WERI-Rb-1 (cell line): Measurements from ENCODE around the gene VTA1.

Source experiments
- DNase-seq: peaks from one replicate; pipeline ENCODE4 v3.0.0-alpha.2; 2020
- H3K27ac ChIP-seq: fragments of 250-450 bp; sonication (Bioruptor Pico); 2 replicates; pipeline ENCODE4 v1.5.1; 2020; ENCODE audit warnings: mild to moderate bottlenecking, moderate library complexity
- H3K27me3 ChIP-seq: fragments of 250-450 bp; sonication (Bioruptor Pico); 2 replicates; pipeline ENCODE4 v1.5.1; 2021; ENCODE audit warnings: mild to moderate bottlenecking, low read depth, moderate library complexity; ENCODE audit not compliant: insufficient read depth, severe bottlenecking
- H3K36me3 ChIP-seq: fragments of 250-450 bp; sonication (Bioruptor Pico); 2 replicates; pipeline ENCODE4 v1.5.1; 2020; ENCODE audit warnings: mild to moderate bottlenecking, moderate library complexity
- H3K4me3 ChIP-seq: 2 replicates; pipeline ENCODE4 v1.5.1; 2011; ENCODE audit warnings: low read depth, mild to moderate bottlenecking, control low read depth, low read length
- H3K9me3 ChIP-seq: fragments of 250-450 bp; sonication (Bioruptor Pico); 2 replicates; pipeline ENCODE4 v1.5.1; 2021; ENCODE audit warnings: mild to moderate bottlenecking, moderate library complexity; ENCODE audit not compliant: severe bottlenecking
- TF ChIP-seq, protein P1 (sequence below): IDR thresholded peaks from 2 replicates; pipeline ENCODE4 v1.5.1; 2011; ENCODE audit warnings: low read depth, mild to moderate bottlenecking, control low read depth, inconsistent platforms, low read length

VTA1 gene

DNA sequence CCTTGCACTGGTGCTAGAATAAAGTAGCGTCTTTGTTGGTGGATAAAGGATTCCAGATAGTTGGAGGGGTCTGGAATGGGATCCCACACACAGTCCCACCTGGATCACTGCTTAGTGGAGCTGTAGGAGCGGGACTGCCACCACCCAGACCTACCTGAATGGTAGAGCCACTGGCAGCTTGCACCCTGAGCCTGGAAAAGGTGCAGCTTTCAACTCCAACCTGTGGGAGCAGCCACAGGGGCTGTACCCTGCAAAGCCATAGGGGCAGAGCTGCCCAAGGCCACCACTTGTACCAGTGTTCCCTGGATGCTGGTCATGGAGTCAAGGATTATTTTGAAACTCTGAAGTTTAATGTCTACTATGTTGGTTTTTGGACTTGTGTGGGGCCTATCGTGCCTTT, 26.9 kb downstream of the VTA1 start:
- H3K36me3 ChIP-seq, result peaks cover 24% of the 10 kb centered on the region

DNA sequence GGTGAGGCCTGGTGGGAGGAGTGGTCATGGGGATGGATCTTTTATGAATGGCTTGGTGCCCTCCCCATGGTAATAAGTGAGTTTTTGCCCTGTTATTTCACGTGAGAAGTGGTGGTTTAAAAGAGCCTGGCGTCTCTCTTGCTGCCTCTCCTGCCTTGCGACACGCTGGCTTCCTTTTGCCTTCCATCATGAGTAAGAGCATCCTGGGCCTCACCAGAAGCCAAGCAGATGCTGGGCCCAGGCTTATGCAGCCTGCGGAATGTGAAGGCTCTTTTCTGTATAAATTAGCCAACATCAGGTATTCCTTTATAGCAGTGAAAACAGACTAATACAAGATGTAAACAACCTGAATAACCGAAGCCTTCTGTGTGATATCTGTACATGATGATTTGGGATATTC, 27.6 kb downstream of the VTA1 start:
- Histone ChIP-seq H3K4me3 (no peak overlapping the region), H3K27me3 (no peaks in the 10 kb centered on the region), H3K36me3 (peaks cover 24% of the 10 kb centered on the region), H3K27ac (no peak overlapping the region), H3K9me3 (no peaks in the 10 kb centered on the region)
- no peak for DNase-seq
- TF ChIP-seq, protein P1, sequence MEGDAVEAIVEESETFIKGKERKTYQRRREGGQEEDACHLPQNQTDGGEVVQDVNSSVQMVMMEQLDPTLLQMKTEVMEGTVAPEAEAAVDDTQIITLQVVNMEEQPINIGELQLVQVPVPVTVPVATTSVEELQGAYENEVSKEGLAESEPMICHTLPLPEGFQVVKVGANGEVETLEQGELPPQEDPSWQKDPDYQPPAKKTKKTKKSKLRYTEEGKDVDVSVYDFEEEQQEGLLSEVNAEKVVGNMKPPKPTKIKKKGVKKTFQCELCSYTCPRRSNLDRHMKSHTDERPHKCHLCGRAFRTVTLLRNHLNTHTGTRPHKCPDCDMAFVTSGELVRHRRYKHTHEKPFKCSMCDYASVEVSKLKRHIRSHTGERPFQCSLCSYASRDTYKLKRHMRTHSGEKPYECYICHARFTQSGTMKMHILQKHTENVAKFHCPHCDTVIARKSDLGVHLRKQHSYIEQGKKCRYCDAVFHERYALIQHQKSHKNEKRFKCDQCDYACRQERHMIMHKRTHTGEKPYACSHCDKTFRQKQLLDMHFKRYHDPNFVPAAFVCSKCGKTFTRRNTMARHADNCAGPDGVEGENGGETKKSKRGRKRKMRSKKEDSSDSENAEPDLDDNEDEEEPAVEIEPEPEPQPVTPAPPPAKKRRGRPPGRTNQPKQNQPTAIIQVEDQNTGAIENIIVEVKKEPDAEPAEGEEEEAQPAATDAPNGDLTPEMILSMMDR, result no peak

More for the DNA sequence above, 26.9 kb downstream of the VTA1 start:
- TF ChIP-seq, protein P1, result no peak
- no peak overlapping the region for H3K27ac ChIP-seq
- no peak for DNase-seq
- no peak overlapping the region for H3K4me3 ChIP-seq
- H3K9me3 ChIP-seq, result no peaks in the 10 kb centered on the region
- no peaks in the 10 kb centered on the region for H3K27me3 ChIP-seq

DNA sequence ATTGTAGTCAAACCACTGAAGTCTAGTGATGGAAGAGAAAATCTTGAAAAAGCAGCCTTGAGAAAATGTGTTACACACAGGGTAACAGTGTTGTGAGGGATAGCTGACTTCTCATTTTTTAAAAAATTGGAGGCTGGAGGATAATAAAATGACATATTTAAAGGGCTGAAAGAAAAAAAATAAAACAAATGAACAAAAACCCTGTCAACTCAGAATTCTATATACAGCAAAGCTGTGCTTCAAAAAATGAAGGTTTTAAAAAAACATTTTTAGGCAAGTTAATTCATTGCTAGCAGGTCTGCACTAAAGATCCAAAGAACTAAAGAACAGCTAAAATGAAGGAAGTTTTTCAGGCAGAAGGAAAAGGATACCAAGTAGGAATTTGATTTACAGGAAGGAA, 31.1 kb downstream of the VTA1 start:
- no peak overlapping the region for H3K4me3 ChIP-seq
- H3K27ac ChIP-seq, result no peak overlapping the region
- TF ChIP-seq, protein P1, result no peak
- H3K9me3 ChIP-seq, result no peaks in the 10 kb centered on the region
- H3K36me3 ChIP-seq, result peaks cover 6% of the 10 kb centered on the region; the same call in 1 of the 2 replicates
- DNase-seq, result no peak
- H3K27me3 ChIP-seq, result no peaks in the 10 kb centered on the region

DNA sequence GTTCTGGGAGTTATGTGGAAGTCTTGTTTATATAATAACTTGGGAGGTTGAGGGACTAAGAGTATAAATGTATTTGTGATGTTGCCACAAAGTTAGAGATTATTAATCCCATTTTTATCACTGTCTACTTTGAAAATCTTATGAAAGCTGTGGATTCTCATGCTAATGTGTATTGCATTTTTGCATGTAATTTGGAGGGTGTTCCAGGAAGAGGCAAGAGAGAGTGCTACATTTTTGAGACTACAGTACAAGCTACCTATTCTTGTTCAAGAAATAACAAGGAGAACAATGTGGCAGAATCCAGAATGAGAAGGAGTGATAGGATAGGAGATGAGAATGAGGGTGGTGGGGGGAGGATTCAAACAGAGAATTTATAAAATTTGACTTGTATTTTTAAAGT, 34.9 kb downstream of the VTA1 start:
- H3K9me3 ChIP-seq, result no peaks in the 10 kb centered on the region
- TF ChIP-seq, protein P1, result no peak
- H3K27me3 ChIP-seq, result no peaks in the 10 kb centered on the region
- H3K27ac ChIP-seq, result no peak overlapping the region
- no peaks in the 10 kb centered on the region for H3K36me3 ChIP-seq
- H3K4me3 ChIP-seq, result no peak overlapping the region
- DNase-seq, result no peak

DNA sequence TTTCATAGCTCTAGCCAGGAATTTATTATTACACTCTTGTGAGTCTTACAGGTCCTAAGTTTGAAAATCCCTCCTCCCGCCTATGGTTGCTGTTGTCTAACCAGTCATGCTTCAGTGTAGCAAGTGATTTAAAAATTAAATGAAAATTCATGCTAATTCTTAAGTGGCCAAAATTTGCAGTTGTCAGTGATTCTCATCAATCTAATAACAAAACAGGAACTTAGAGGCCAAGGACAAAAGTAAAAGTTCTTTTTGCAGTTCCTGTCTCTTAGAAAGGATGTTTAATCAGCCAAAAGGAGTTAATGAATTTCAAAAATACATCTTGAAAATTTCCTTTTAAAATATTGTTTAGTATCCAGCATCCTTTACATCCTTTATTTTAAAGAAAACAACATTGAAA, 36.3 kb downstream of the VTA1 start:
- no peaks in the 10 kb centered on the region for H3K9me3 ChIP-seq
- no peaks in the 10 kb centered on the region for H3K36me3 ChIP-seq
- TF ChIP-seq, protein P1, result no peak
- no peaks in the 10 kb centered on the region for H3K27me3 ChIP-seq
- H3K4me3 ChIP-seq, result no peak overlapping the region
- H3K27ac ChIP-seq, result no peak overlapping the region
- no peak for DNase-seq

DNA sequence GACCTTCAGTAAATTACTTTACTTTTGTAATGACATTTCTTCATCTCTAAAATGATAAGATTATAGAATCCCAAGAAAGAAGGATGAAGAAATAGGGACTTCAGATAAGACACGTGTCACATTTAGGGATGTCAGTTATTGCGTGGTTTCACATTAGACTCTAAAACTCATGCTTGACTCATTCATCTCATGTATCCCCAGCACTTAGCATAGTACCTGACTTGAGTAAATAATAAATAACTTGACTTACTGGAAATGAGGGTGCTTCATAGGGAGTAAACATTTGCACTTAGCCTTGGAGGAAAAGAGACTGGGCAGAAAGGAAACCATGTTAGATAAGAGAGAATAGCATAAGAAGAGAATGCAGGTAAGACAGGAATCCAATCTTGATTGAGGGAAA, 37.2 kb downstream of the VTA1 start:
- no peak overlapping the region for H3K27ac ChIP-seq
- no peak overlapping the region for H3K4me3 ChIP-seq
- TF ChIP-seq, protein P1, result no peak

More for the DNA sequence above, 37.2 kb downstream of the VTA1 start:
- Histone ChIP-seq H3K36me3 (no peaks in the 10 kb centered on the region), H3K27me3 (no peaks in the 10 kb centered on the region), H3K9me3 (no peaks in the 10 kb centered on the region)
- no peak for DNase-seq
